Activated T-helper 17 cell treated with anti-CD3 and anti-CD28 coated beads, Interleukin-2, amount 50 U/mL, for 72 hours (primary cell): ENCODE measurements around the gene AP2A1. TPM values are rescaled to one million over a fixed set of nuclear protein-coding genes. Genes with fewer than 3 reads are reported as not detected.

ENCODE experiments used
- ATAC-seq: fragments of 150-1000 bp; cut with Tn5 transposase; replicated peaks from 2 replicates; pipeline ENCODE4 v1.10.0; 2021; ENCODE audit warnings: mild to moderate bottlenecking, moderate library complexity
- H3K27ac Mint-ChIP-seq: one replicate; pipeline ENCODE4 v1.8.0; 2022; ENCODE audit warnings: mixed read lengths
- H3K27me3 Mint-ChIP-seq: one replicate; pipeline ENCODE4 v1.8.0; 2022; ENCODE audit warnings: mixed read lengths
- H3K36me3 Mint-ChIP-seq: one replicate; pipeline ENCODE4 v1.8.0; 2022; ENCODE audit warnings: low read depth, mild to moderate bottlenecking, mixed read lengths
- H3K4me1 Mint-ChIP-seq: one replicate; pipeline ENCODE4 v1.8.0; 2022; ENCODE audit warnings: mixed read lengths
- H3K4me3 Mint-ChIP-seq: one replicate; pipeline ENCODE4 v1.8.0; 2022; ENCODE audit warnings: mild to moderate bottlenecking, mixed read lengths
- H3K9me3 Mint-ChIP-seq: one replicate; pipeline ENCODE4 v1.8.0; 2022; ENCODE audit warnings: mixed read lengths
- total RNA-seq, 2 donors: library from RNA; stranded (reverse); gene quantifications; one replicate each; pipeline ENCODE4 v1.2.3, GENCODE V29; 2022

The AP2A1 gene
- total RNA-seq, 2 donors from 2014 or later = 77.5 to 87.0 TPM

DNA sequence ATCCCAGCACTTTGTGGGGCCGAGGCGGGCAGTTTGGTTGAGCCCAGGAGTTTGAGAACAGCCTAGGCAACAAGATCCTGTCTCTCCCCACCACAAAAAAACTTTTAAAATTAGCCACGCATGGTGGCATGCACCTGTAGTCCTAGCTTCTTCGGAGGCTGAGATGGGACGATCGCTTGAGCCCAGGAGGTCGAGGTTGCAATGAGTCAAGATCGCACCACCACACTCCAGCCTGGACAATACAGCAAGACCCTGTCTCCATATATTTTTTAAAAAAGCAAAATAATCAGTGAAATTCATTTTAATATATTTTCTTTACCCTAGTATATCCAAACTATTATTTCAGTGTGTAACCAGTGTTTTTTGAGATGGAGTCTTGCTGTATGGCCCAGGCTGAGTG, 8.2 kb downstream of the AP2A1 start:
- Mint-ChIP-seq H3K27me3 (no peaks in the 10 kb centered on the region), H3K9me3 (no peaks in the 10 kb centered on the region), H3K27ac (no peak overlapping the region), H3K4me3 (no peak overlapping the region), H3K4me1 (peaks cover 24% of the 10 kb centered on the region), H3K36me3 (peaks cover 32% of the 10 kb centered on the region)
- ATAC-seq = no peak

DNA sequence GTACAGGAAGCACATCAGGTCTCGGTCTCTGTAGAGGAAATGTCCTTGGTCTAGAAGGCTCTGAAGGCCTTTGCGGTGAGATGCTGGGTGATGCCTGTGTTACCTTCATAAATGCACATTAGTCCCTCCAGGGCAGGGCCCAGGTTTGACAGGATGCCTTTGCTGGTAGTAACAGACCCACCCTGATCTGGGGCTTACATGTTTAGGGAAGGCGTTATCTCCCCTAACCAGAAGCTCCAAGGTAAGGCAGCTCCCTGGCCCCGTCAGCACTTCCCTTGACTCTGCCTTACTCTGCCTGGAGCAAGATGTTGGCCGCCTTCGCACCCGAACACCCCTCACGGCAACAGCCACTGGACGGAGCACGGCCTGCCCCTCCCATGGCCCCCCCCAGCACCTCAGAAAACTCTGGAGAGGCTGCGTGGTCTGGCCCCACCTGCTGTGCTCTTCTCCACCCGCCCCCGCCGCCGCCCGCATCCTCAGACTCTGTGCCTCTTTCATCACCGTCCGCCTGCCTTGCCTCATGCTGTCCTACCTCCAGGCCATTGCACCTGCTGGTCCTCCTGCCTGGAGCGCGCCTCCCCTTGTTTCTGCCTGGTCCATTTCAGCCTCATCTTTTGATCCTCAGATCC, 9.1 kb downstream of the AP2A1 start:
- no peak overlapping the region for H3K27ac Mint-ChIP-seq
- peaks cover 31% of the 10 kb centered on the region for H3K36me3 Mint-ChIP-seq
- peaks cover 33% of the 10 kb centered on the region for H3K4me1 Mint-ChIP-seq
- no peak overlapping the region for H3K4me3 Mint-ChIP-seq
- H3K9me3 Mint-ChIP-seq = no peaks in the 10 kb centered on the region
- ATAC-seq = no peak
- no peaks in the 10 kb centered on the region for H3K27me3 Mint-ChIP-seq

DNA sequence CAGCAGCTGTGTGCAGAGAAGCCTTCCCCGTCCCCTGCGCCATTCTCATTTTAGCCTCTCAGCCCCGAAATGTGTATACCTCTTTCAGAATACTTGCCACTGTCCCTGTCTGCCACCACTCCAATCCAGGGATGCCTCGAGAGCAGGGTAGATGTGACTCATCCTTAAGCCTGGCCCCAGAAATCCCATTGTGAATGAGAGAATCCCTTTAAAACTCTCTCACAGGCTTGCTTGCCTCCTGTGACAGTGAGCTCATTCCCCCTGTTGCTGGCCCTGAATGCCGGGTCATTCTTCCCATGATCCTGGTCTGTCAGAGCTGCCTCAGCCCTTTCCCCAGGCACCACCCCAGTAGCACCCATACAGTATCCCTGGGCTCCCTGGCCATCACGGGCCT, 9.6 kb downstream of the AP2A1 start:
- H3K4me3 Mint-ChIP-seq = no peak overlapping the region
- H3K9me3 Mint-ChIP-seq = no peaks in the 10 kb centered on the region
- H3K27me3 Mint-ChIP-seq = no peaks in the 10 kb centered on the region
- ATAC-seq = no peak
- peaks cover 29% of the 10 kb centered on the region for H3K36me3 Mint-ChIP-seq
- H3K4me1 Mint-ChIP-seq = peaks cover 37% of the 10 kb centered on the region
- no peak overlapping the region for H3K27ac Mint-ChIP-seq

DNA sequence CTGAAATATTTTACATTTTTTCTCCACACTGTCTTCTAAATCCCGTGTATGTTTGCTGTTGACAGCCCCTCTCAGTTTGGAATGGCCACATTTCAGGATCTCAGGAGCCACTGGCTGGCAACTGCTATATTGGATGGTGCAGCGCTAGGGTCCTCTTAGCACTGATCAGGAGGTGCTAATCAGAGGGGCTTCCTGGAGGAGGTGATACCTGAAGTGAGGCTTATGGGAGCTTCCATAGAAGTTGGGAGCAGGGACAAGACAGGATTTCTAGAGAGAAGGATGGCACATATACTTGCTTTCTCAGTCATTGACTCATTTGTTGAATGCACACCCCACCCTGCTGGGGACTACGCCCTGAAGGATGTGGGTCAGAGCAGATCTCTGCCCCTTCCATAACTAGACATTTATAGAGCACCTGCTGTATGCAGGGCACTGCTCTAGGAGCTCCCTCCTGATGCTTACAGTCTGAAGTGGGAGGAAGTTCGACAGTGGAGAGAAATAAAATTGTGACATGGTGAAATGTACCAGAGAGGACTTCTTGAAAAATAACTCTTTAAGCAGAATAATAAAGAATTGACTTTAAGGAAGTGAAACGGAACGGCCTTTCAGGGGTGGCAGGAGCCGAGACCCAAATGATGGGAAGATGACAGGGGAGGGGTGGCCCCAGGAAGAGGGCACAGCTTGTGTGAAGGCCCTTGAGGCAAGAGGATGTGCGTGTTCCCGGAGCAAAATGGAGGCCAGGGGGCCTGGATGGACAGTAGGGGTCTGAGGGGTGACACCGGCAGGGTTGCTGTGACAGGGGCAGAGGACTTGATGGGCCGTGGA, 13.1 kb downstream of the AP2A1 start:
- Mint-ChIP-seq H3K27me3 (no peaks in the 10 kb centered on the region), H3K36me3 (peaks cover 38% of the 10 kb centered on the region), H3K4me3 (no peak overlapping the region), H3K4me1 (peaks cover 21% of the 10 kb centered on the region), H3K9me3 (no peaks in the 10 kb centered on the region), H3K27ac (peak overlapping the region; percentile 74)
- no peak for ATAC-seq

DNA sequence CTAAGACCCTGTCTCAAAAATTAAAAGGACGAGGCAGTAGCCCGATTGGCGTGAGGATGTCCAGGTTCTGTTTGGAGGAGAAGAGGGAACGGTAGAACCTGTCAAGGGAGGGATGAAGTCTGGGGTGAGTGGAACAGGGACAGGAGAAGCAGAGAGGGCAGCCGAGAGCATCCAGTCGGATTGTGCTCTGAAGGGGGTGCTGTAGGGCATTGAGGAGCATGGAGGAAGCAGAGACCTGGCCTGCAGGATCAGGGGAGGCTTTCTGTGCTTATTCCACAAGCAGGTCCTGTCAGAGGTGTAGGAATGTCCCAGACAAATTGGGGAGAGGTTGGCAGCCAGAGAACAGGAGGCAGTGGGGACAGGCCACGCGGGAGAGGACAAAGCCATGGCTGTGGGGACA, 14.1 kb downstream of the AP2A1 start:
- Mint-ChIP-seq H3K27ac (peak overlapping the region; percentile 74), H3K4me3 (no peak overlapping the region), H3K36me3 (peaks cover 47% of the 10 kb centered on the region), H3K9me3 (no peaks in the 10 kb centered on the region), H3K4me1 (peaks cover 21% of the 10 kb centered on the region), H3K27me3 (no peaks in the 10 kb centered on the region)
- ATAC-seq = no peak

DNA sequence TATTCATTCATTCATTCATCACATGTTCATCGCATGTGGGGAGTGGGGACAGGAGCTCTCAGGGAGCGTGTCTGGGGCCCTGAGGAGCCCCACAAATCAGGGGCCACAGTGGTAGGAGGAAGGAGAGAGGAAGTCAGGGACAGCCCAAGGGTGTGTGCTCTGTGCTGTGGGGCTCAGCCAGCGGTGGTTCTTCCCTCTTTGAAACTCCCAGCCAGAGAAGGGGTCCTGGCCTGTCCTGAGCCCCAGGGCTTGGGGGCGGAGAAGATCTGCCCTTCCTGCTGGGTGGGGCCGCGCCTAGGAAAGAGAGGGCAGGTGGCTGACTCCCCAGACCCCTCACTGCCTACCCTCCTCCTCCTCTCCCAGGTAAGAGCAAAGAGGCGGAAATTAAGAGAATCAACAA, 14.6 kb downstream of the AP2A1 start:
- H3K27ac Mint-ChIP-seq = peak overlapping the region; percentile 74

DNA sequence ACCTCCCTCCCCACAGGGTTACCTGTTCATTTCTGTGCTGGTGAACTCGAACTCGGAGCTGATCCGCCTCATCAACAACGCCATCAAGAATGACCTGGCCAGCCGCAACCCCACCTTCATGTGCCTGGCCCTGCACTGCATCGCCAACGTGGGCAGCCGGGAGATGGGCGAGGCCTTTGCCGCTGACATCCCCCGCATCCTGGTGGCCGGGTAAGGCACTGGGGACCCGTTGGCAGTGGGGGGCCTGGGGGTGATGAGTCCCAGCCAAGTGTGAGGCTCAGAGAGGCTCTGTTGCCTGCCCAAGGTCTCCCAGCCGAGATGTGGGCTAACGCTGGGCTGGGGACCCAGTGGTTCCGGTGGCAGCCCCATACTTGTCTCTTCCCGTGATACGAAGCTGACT, 15.7 kb downstream of the AP2A1 start:
- no peaks in the 10 kb centered on the region for H3K27me3 Mint-ChIP-seq
- peaks cover 18% of the 10 kb centered on the region for H3K4me1 Mint-ChIP-seq
- no peaks in the 10 kb centered on the region for H3K9me3 Mint-ChIP-seq
- peaks cover 62% of the 10 kb centered on the region for H3K36me3 Mint-ChIP-seq
- H3K4me3 Mint-ChIP-seq = no peak overlapping the region
- ATAC-seq = no peak
- no peak overlapping the region for H3K27ac Mint-ChIP-seq

More for the DNA sequence above, 14.6 kb downstream of the AP2A1 start:
- peaks cover 18% of the 10 kb centered on the region for H3K4me1 Mint-ChIP-seq
- ATAC-seq = no peak
- H3K4me3 Mint-ChIP-seq = no peak overlapping the region
- no peaks in the 10 kb centered on the region for H3K9me3 Mint-ChIP-seq
- no peaks in the 10 kb centered on the region for H3K27me3 Mint-ChIP-seq
- peaks cover 53% of the 10 kb centered on the region for H3K36me3 Mint-ChIP-seq

DNA sequence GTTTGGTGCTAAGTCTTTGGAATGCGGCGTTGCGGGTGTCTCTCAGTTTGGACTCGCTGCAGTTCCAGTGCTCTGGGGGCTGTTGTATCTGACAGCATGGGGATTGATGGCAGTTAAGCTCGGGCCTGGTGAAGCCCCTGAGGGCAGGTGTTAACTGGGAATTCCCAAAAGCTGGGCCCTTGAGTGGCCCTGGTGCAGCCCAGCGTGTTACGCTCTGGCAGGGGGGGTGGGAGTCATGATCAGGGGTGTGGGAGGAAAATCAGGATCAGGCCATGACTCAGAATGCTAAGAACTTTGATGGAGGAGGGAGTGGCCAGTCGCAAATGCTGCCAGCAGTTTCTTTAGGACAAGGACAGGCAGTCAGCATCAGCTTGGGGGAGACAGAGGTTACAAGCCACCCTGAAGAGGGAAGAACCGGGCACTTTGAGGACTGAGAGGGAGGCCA, 19.6 kb downstream of the AP2A1 start:
- no peak for ATAC-seq
- Mint-ChIP-seq H3K27ac (peak overlapping the region; percentile 79), H3K9me3 (no peaks in the 10 kb centered on the region), H3K4me1 (no peaks in the 10 kb centered on the region), H3K27me3 (no peaks in the 10 kb centered on the region), H3K36me3 (peaks cover 79% of the 10 kb centered on the region), H3K4me3 (no peak overlapping the region)

DNA sequence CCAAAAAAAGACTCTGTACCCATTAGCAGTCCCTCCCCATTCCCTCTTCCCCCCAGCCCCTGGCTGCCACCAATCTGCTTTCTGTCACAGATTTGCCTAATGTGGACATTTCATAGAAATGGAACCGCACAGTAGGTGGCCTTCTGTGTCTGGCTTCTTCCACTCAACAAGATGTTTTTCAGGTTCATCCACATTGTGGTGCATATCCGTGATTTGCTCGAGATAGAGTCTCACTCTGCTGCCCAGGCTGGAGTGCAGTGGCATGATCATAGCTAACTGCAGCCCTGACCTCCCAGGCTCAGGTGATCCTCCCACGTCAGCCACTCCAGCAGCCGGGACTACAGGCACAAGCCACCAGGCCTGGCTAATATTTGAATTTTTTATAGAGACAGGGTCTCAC, 20.9 kb downstream of the AP2A1 start:
- H3K4me1 Mint-ChIP-seq = no peaks in the 10 kb centered on the region
- no peak for ATAC-seq
- no peak overlapping the region for H3K27ac Mint-ChIP-seq
- H3K9me3 Mint-ChIP-seq = no peaks in the 10 kb centered on the region
- no peak overlapping the region for H3K4me3 Mint-ChIP-seq
- H3K27me3 Mint-ChIP-seq = no peaks in the 10 kb centered on the region
- peaks cover 78% of the 10 kb centered on the region for H3K36me3 Mint-ChIP-seq

DNA sequence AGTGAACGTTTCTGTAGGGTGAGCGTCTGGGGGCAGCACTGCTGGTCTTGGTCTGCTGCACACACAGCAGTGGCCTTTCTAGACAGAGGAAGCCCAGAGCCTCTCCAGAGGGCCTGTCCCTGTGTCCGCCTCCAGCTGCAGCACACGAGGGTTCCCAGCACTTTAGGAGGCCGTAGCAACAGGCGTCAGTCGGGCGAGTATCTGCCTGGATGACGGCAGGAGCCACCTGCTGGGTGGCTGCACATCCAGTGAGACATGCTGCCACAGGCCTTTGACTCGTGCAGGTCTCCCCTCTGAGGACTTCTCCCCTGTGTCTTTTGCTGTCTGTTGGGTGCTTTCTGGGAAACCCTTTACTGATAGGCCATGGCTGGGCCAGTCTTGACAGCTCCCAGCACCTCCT, 22.1 kb downstream of the AP2A1 start:
- peaks cover 78% of the 10 kb centered on the region for H3K36me3 Mint-ChIP-seq
- no peak overlapping the region for H3K27ac Mint-ChIP-seq
- H3K27me3 Mint-ChIP-seq = no peaks in the 10 kb centered on the region
- H3K4me3 Mint-ChIP-seq = no peak overlapping the region
- ATAC-seq = no peak
- no peaks in the 10 kb centered on the region for H3K4me1 Mint-ChIP-seq
- no peaks in the 10 kb centered on the region for H3K9me3 Mint-ChIP-seq

DNA sequence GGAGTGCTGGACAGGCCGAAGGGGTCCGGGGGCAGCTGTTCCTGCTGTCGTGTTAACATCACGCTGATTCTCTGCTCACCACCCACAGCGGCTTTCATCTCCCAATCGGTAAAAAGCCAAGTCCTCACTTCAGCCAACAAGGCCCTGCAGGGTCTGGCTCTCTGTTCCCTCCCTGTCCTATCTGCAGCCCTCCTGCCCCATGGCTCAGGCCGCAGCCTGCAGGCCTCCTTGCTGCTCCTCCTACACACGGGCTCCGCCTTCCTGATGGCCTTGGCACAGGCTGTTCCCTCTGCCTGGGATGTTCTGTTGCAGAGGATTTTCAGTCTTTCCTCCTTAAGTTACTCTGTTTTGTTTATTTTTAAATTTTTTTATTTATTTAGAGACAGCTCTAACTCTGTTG, 24.1 kb downstream of the AP2A1 start:
- peaks cover 80% of the 10 kb centered on the region for H3K36me3 Mint-ChIP-seq
- H3K4me1 Mint-ChIP-seq = no peaks in the 10 kb centered on the region
- no peaks in the 10 kb centered on the region for H3K9me3 Mint-ChIP-seq
- no peak for ATAC-seq
- no peak overlapping the region for H3K4me3 Mint-ChIP-seq
- peak overlapping the region; percentile 25 for H3K27ac Mint-ChIP-seq
- no peaks in the 10 kb centered on the region for H3K27me3 Mint-ChIP-seq

DNA sequence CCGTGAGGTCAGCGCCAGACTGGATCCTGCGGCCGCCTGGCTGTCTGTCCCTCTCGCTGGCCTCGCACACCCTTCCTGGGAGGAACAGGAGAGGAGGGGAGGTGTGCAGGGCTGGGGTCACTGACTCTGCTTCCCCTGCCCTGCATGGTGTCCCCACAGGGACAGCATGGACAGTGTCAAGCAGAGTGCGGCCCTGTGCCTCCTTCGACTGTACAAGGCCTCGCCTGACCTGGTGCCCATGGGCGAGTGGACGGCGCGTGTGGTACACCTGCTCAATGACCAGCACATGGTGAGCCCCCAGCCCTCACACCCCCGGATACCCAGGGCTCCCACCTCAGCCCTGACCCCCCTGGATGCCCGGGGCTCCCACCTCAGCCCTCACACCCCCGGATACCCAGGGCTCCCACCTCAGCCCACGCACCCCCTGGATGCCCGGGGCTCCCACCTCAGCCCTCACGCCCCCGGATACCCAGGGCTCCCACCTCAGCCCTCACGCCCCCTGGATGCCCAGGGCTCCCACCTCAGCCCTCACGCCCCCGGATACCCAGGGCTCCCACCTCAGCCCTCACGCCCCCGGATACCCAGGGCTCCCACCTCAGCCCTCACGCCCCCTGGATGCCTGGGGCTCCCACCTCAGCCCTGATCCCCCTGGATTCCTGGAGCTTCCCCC, 25.1 kb downstream of the AP2A1 start:
- no peaks in the 10 kb centered on the region for H3K4me1 Mint-ChIP-seq
- no peak overlapping the region for H3K27ac Mint-ChIP-seq
- peaks cover 80% of the 10 kb centered on the region for H3K36me3 Mint-ChIP-seq
- no peak for ATAC-seq
- no peaks in the 10 kb centered on the region for H3K27me3 Mint-ChIP-seq
- H3K4me3 Mint-ChIP-seq = no peak overlapping the region
- no peaks in the 10 kb centered on the region for H3K9me3 Mint-ChIP-seq

DNA sequence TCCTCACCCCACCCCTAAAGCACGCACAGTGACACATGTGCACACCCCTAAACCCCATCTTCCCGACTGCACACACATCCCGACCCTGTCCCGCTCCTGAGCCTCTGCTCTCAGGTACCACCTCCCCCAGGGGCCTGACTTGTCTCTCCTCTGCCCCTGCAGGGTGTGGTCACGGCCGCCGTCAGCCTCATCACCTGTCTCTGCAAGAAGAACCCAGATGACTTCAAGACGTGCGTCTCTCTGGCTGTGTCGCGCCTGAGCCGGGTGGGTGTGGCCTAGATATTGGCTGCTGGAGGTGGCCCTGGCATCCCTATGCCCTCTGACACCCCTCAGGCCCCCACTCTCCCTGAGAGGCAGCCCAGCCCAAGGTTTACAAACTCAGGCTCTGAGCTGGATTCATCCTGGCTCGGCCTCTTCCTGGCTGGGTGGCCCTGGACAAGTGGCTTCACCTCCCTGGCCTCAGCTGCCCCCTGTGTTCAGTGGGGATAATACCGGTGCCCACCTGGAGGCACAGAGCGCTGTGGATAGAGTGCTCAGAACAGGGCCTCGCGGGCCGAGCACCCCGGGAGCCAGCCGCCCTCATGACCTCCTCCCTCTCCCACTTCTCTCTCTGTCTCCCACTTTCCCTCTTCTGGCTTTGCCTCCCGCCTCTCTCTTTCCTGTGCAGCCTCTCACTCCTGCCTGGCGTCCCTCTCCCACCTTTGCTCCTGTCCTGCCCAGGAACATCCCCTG, 26.2 kb downstream of the AP2A1 start:
- Mint-ChIP-seq H3K4me3 (no peak overlapping the region), H3K27me3 (no peaks in the 10 kb centered on the region), H3K27ac (no peak overlapping the region), H3K9me3 (no peaks in the 10 kb centered on the region), H3K36me3 (peaks cover 79% of the 10 kb centered on the region), H3K4me1 (no peaks in the 10 kb centered on the region)
- no peak for ATAC-seq

DNA sequence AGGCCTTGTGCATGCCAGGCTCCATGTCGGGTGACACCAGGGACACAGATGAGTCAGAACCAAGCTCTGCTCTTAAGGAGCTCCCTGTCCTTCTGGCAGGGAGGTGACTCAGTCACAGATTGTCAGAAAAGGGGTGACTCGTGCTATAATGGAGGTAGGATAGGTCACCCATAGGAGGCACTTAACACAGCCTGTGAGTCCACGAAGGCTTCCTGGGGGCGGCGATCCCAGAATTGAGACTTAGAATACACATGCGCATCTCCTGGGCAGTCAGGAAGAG, 26.7 kb downstream of the AP2A1 start:
- no peaks in the 10 kb centered on the region for H3K4me1 Mint-ChIP-seq
- no peak overlapping the region for H3K4me3 Mint-ChIP-seq
- no peaks in the 10 kb centered on the region for H3K9me3 Mint-ChIP-seq
- H3K27me3 Mint-ChIP-seq = no peaks in the 10 kb centered on the region
- peaks cover 79% of the 10 kb centered on the region for H3K36me3 Mint-ChIP-seq
- ATAC-seq = peak; percentile 94
- H3K27ac Mint-ChIP-seq = no peak overlapping the region
